Measurements from ENCODE around the gene IQGAP3.

Gene IQGAP3

DNA sequence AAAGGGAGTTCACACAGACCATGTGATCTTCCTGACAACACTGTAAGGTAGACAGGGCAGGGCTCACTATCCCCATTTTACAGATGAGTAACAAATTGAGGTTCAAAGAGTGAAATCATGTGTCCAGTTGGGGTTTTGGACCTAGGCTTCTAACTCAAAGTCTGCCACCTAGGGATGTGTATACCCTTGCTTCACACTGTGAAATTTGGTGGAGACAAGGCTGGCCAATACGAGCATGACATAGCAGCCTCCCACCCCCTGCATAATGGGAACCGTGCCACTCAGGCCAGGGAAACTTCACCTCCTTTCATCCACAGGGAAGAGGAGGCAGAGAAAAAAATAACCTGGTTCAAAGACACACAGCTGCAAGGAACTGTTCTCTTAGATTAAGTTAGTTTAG is 6.8 kb downstream of the IQGAP3 start:
- Histone ChIP-seq H3K27ac (no peak overlapping the region), H3K4me3 (no peak overlapping the region), H3K9me3 (no peaks in the 10 kb centered on the region), H3K4me1 (no peaks in the 10 kb centered on the region), H3K27me3 (no peaks in the 10 kb centered on the region), H3K36me3 (no peaks in the 10 kb centered on the region)
- no peak for DNase-seq
- TF ChIP-seq CTCF (IDR thresholded peaks at IDR 0.05) = no peak
- intact Hi-C loops (cut with DNase I; ENCODE audit: low total_unique reads) = no loop called here

DNA sequence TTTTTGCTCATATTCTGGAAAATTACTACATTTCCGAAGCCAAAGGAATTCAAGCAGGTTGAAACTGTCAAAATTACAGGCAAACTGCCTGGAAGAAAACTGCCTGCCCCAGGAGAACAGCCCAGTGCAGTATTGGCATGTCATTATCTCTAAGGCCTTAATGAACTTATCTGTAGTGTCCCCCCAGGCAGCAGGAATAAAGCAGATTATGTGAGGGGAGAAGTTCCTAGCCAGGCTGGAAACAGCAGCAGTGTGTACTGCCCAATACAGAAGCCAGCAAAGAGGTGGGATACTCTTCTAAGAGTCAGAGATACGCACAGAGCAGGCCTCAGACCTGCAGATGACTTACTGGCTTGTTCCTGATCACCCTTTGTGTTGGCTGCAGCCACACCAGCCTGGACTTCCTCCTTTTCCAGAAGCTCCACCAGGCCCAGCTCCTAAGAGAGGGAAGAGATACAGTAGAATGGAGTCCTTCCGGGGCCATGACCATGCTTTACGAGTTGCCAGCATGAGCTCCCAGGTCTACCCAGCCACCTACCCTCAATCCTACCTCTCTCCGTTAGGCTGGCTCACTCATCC is 11.7 kb downstream of the IQGAP3 start:
- no peaks in the 10 kb centered on the region for H3K4me1 ChIP-seq
- H3K27me3 ChIP-seq = no peaks in the 10 kb centered on the region
- intact Hi-C loops (cut with DNase I; ENCODE audit: low total_unique reads) = no loop called here
- H3K9me3 ChIP-seq = no peaks in the 10 kb centered on the region
- H3K36me3 ChIP-seq = no peaks in the 10 kb centered on the region
- no peak overlapping the region for H3K27ac ChIP-seq
- TF ChIP-seq CTCF (IDR thresholded peaks at IDR 0.05) = no peak
- no peak overlapping the region for H3K4me3 ChIP-seq
- no peak for DNase-seq

DNA sequence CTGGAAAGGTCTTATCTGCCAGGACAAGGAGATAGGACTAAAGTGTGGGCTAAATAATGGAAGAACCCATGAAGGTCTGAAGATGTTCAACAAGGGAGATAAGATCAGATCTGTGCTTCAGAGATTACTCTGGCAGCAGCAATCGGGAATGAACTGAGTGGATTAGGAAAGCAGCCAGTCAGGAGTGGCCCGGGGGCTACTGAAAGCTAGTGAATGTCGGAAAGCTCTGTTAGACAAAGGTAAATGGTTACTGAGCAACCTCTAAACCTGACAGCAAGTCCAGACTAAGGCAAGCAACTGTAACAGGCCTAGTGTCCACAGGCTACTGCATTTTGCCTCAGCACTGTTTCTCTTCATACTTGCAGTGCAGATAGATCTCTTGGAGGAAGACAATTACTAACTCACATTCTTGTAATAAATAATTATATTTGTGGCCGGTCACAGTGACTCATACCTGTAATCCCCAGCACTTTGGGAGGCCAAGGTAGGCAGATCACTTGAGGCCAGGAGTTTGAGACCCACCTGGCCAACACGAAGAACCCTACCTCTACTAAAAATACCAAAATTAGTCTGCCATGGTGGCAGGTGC is 12.5 kb downstream of the IQGAP3 start:
- DNase-seq = no peak
- no peak overlapping the region for H3K4me3 ChIP-seq
- intact Hi-C loops (cut with DNase I; ENCODE audit: low total_unique reads) = no loop called here

DNA sequence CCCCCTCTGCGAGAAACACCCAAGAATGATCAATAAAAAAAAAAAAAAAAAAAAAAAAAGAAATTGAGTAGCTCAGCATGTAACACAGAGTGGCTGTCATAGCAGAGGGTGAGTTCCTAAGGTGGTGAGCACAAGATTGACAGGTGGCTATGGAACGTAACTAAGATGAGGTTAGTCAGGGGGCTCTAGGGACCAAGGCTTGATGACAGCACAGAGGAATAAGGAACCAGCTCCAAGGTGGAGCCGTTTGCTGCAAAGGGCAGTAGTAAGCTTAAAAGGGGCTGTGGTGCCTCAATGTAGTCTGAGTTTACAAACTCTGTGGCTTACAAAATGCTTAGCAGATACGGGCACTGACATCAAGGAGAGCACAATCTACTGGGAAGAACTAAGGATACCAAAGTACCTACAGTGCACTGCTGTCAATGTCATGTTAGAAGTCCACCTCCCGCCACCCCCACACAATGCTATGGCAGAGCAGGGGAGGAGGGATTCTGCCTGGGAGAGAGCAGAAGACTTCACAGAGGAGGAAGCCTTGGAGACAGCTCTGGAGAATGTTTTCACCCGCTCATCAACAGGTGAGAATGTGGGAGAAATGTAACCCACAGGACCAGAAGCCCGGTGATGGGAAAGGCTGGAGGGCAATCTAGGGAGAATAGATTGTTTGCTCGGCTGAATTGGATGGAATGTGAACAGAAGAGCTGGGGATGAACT is 13.1 kb downstream of the IQGAP3 start:
- Histone ChIP-seq H3K27me3 (no peaks in the 10 kb centered on the region), H3K36me3 (no peaks in the 10 kb centered on the region), H3K4me1 (no peaks in the 10 kb centered on the region), H3K9me3 (no peaks in the 10 kb centered on the region), H3K4me3 (no peak overlapping the region), H3K27ac (no peak overlapping the region)
- intact Hi-C loops (cut with DNase I; ENCODE audit: low total_unique reads) = no loop called here
- DNase-seq = no peak
- TF ChIP-seq CTCF (IDR thresholded peaks at IDR 0.05) = no peak

More for the DNA sequence above, 12.5 kb downstream of the IQGAP3 start:
- Histone ChIP-seq H3K4me1 (no peaks in the 10 kb centered on the region), H3K27ac (no peak overlapping the region), H3K36me3 (no peaks in the 10 kb centered on the region), H3K27me3 (no peaks in the 10 kb centered on the region), H3K9me3 (no peaks in the 10 kb centered on the region)
- TF ChIP-seq CTCF (IDR thresholded peaks at IDR 0.05) = no peak

DNA sequence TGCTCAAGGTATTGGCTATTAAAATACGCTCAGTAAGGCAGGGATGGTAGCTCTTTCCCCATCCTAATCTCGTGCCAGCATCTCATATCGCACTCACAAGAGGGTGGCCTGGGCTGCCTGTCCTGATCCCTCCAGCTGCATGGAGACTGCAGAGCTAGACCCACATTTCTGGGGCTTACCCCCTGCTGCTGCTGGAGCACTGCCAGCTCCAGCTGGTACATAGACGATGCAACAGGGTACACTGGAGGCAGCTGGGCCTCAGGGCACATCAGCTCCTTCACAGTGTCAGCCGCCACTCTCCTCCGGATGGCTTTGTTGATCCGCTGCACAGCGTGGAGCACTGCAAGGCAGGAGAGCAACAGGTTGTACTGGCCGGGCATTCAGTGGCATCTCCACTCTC is 16.0 kb downstream of the IQGAP3 start:
- no peak for TF ChIP-seq CTCF (IDR thresholded peaks at IDR 0.05)
- no peak for DNase-seq
- H3K27ac ChIP-seq = no peak overlapping the region

More for the DNA sequence above, 16.0 kb downstream of the IQGAP3 start:
- H3K4me3 ChIP-seq = no peak overlapping the region
- H3K27me3 ChIP-seq = no peaks in the 10 kb centered on the region
- H3K9me3 ChIP-seq = no peaks in the 10 kb centered on the region
- intact Hi-C loops (cut with DNase I; ENCODE audit: low total_unique reads) = no loop called here
- no peaks in the 10 kb centered on the region for H3K4me1 ChIP-seq
- H3K36me3 ChIP-seq = no peaks in the 10 kb centered on the region
